Heart left ventricle (tissue), 16 donors: ENCODE results near the gene SULT1C2. TPM values are rescaled to one million over a fixed set of nuclear protein-coding genes. Genes with fewer than 3 reads are reported as not detected.

ENCODE experiments used
- ATAC-seq, 4 donors: fragments of 200-7000 bp; cut with Tn5 transposase; one replicate each; pipeline ENCODE4 v1.9.1; 2020 to 2022; ENCODE audit warnings: moderate library complexity in 4 of 4, mild to moderate bottlenecking in 3 of 4, moderate number of reproducible peaks in 1 of 4
- DNase-seq, 5 donors: peaks; one replicate each; pipeline ENCODE4 v3.0.0-alpha.2; 2020
- H3K27ac ChIP-seq, 12 donors: fragments of 200-600 bp; sonication (generic) in 4 of 12; one replicate each; pipeline versions ENCODE4 v1.5.0 to v1.8.0; 2016 to 2022; ENCODE audit warnings: mild to moderate bottlenecking in 2 of 12
- H3K27me3 ChIP-seq, 9 donors: fragments of 200-600 bp; sonication (generic) in 2 of 9; one replicate each; pipeline versions ENCODE4 v1.5.1 to v1.8.0; 2016 to 2022; ENCODE audit warnings: mild to moderate bottlenecking in 3 of 9
- H3K36me3 ChIP-seq, 9 donors: fragments of 200-600 bp; sonication (generic) in 2 of 9; one replicate each; pipeline versions ENCODE4 v1.5.0 to v1.8.0; 2018 to 2022; ENCODE audit warnings: mild to moderate bottlenecking in 2 of 9
- H3K4me1 ChIP-seq, 12 donors: fragments of 200-600 bp; sonication (generic) in 4 of 12; one replicate each; pipeline versions ENCODE4 v1.5.0 to v1.8.0; 2016 to 2022; ENCODE audit warnings: mild to moderate bottlenecking in 3 of 12
- H3K4me3 ChIP-seq, 12 donors: fragments of 200-600 bp; sonication (generic) in 4 of 12; one replicate each; pipeline versions ENCODE4 v1.5.0 to v1.8.0; 2017 to 2022; ENCODE audit warnings: mild to moderate bottlenecking in 9 of 12, moderate library complexity in 4 of 12
- H3K9me3 ChIP-seq, 12 donors: fragments of 200-600 bp; sonication (generic) in 4 of 12; one replicate each; pipeline versions ENCODE4 v1.5.0 to v1.8.0; 2016 to 2022; ENCODE audit warnings: mild to moderate bottlenecking in 1 of 12
- CTCF ChIP-seq, 12 donors: fragments of 200-600 bp; sonication (generic) in 4 of 12; IDR thresholded peaks; one replicate each; pipeline versions ENCODE4 v1.5.0 to v1.8.0; 2018 to 2022; ENCODE audit warnings: antibody characterized with exemption in 12 of 12, mild to moderate bottlenecking in 5 of 12
- POLR2A ChIP-seq, 2 donors: fragments of 450-650 bp; IDR thresholded peaks; one replicate each; pipeline ENCODE4 v1.6.1; 2017; ENCODE audit warnings: antibody characterized with exemption in 2 of 2, mild to moderate bottlenecking in 2 of 2, moderate library complexity in 2 of 2
- WGBS, 4 donors: extraction: QIAGEN DNeasy Blood & Tissue Kit in 2 of 4; methylation state at CpG; one replicate each; pipeline versions ENCODE4 v1.1.5 to v1.1.7; 2013 to 2018; 5-methylcytosine and 5-hydroxymethylcytosine counted together
- intact Hi-C, 10 donors: fragments of 100-400 bp; cut with DNase I; formaldehyde crosslinking; loops; one replicate each; pipeline versions ENCODE4 v1.11.1 to v1.14.2; 2022
- polyA plus RNA-seq, 2 donors: library from polyadenylated mRNA; stranded (reverse); fragments of 200-250 nt; gene quantifications; one replicate each; pipeline ENCODE4 v1.2.3, GENCODE V29; 2013
- total RNA-seq, 9 donors: library from RNA; depleted of rRNA in 2 of 9; stranded (reverse); fragments of >200 nt in 2 of 9; fragmentation: NEBNext Ultra II Directional in 3 of 9; extraction: Animal tissue kit (Norgen Biotek cat#: 25700) in 3 of 9; gene quantifications; one replicate each; pipeline versions ENCODE4 v1.1.0 to v1.2.4, GENCODE V29; 2016 to 2023
- donor health status: ischemic (EF 13 %, LVEDD 7.1; RV severe dilation, severe dysfunction).
- donor health status: healthy with polysubstance abuse.
- donor health status: DM: no; HTN: yes; CAD: no.
- donor health status: DM: no; HTN: no; CAD: no.
- donor health status: ischemic (EF 25% LVEDD 6.9; RV normal size, moderate dysfunction).
- donor health status: ischemic (EF 25% LVEDD 5.7; RV mildly dilated, moderate dysfunction).
- donor health status: healthy.
- donor health status: DM: yes; HTN: yes; CAD: no.
- donor health status: ischemic (EF 35%, LVEDD 5.7; RV mildly dilated, moderate dysfunction).
- donor health status: nonischemic (EF 11% LVEDD 7.7; RV severe dilation, severe dysfunction).
- donor health status: DM: yes; HTN: yes; CAD: no.
- donor health status: PGD.
- donor health status: ischemic (EF 29% LVEDD 5.4; RV normal size, mild dysfunction).
- donor health status: nonischemic (EF 23%, LVEDD 6.1; RV moderate dilation, normal function).

Gene SULT1C2
- total and polyA plus RNA-seq, 11 donors, result 0.16 to 2.9 (median 0.77) TPM; not detected in 3

- DNase-seq, result no peak
- peaks cover 0 to 14% (median 2%) of the 10 kb centered on the region in 12 donors for H3K9me3 ChIP-seq
- intact Hi-C loops, result no loop called here
- no peaks in the 10 kb centered on the region for H3K36me3 ChIP-seq
- no peaks in the 10 kb centered on the region for H3K27me3 ChIP-seq
- no peak overlapping the region for H3K4me3 ChIP-seq
- ATAC-seq, result no peak
- WGBS, 4 donors, result 79 to 86% (median 79%) methylated on average over 2 of the region's 2 CpGs
- no peak overlapping the region for H3K27ac ChIP-seq
- no peaks in the 10 kb centered on the region for H3K4me1 ChIP-seq
- TF ChIP-seq CTCF (IDR thresholded peaks at IDR 0.05), result no peak
- no peak for TF ChIP-seq POLR2A (IDR thresholded peaks at IDR 0.05)
Observed at GRCh38 chr2:108244667-108245414, 43.9 kb upstream of the SULT1C2 start.

- Histone ChIP-seq H3K36me3 (no peaks in the 10 kb centered on the region), H3K4me1 (no peaks in the 10 kb centered on the region), H3K27me3 (no peaks in the 10 kb centered on the region), H3K27ac (no peak overlapping the region), H3K9me3 (no peaks in the 10 kb centered on the region), H3K4me3 (no peak overlapping the region)
- TF ChIP-seq POLR2A (IDR thresholded peaks at IDR 0.05) (no peak), CTCF (IDR thresholded peaks at IDR 0.05) (no peak)
- intact Hi-C loops, result no loop called here
- 19 to 40% (median 32%) methylated on average over 1 of the region's 1 CpG for WGBS, 4 donors
- ATAC-seq (no peak), DNase-seq (no peak)
Observed at GRCh38 chr2:108253106-108253505, 35.6 kb upstream of the SULT1C2 start.

GRCh38 chr2:108257757-108258331 is 30.9 kb upstream of the SULT1C2 start:
- TF ChIP-seq CTCF (IDR thresholded peaks at IDR 0.05), result no peak
- TF ChIP-seq POLR2A (IDR thresholded peaks at IDR 0.05), result no peak
- no peak for ATAC-seq
- no peaks in the 10 kb centered on the region for H3K4me1 ChIP-seq

GRCh38 chr2:108260773-108261172 is 27.9 kb upstream of the SULT1C2 start:
- no peak for ATAC-seq
- H3K36me3 ChIP-seq, result no peaks in the 10 kb centered on the region
- H3K4me3 ChIP-seq, result no peak overlapping the region
- intact Hi-C loops, result no loop called here
- no peak for TF ChIP-seq CTCF (IDR thresholded peaks at IDR 0.05)
- TF ChIP-seq POLR2A (IDR thresholded peaks at IDR 0.05), result no peak
- no peaks in the 10 kb centered on the region for H3K4me1 ChIP-seq
- 66 to 86% (median 70%) methylated on average over 1 of the region's 1 CpG for WGBS, 4 donors
- H3K27me3 ChIP-seq, result no peaks in the 10 kb centered on the region
- H3K9me3 ChIP-seq, result no peaks in the 10 kb centered on the region
- H3K27ac ChIP-seq, result no peak overlapping the region
- DNase-seq, result no peak

More at GRCh38 chr2:108257757-108258331, 30.9 kb upstream of the SULT1C2 start:
- DNase-seq, result no peak
- Histone ChIP-seq H3K27me3 (no peaks in the 10 kb centered on the region), H3K36me3 (no peaks in the 10 kb centered on the region), H3K27ac (no peak overlapping the region), H3K4me3 (no peak overlapping the region), H3K9me3 (no peaks in the 10 kb centered on the region)
- intact Hi-C loops, result no loop called here
- 55 to 82% (median 64%) methylated on average over 3 of the region's 3 CpGs for WGBS, 4 donors
